ENCODE measurements around the gene RBPMS2.

Gene RBPMS2

DNA sequence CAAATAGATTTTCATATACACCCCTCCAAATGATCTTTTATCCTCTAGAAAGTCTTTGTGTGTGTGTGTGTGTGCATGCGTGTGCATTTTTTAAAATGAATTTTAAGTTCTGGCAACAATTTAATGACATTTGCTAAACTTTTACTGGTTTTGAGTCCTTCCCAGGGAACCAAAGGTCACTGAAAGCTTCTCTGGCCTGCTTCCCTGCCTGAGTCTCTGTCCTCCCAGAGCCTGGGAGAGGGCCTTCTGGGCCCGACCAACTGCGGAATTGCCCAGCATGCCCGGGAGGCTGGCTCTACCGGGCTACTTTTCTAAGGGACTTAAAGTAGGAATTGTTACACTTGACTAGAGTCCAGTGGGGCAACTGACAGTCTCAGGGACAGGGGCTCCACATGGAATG is 7.4 kb upstream of the RBPMS2 start:
- DNase-seq: no peak

DNA sequence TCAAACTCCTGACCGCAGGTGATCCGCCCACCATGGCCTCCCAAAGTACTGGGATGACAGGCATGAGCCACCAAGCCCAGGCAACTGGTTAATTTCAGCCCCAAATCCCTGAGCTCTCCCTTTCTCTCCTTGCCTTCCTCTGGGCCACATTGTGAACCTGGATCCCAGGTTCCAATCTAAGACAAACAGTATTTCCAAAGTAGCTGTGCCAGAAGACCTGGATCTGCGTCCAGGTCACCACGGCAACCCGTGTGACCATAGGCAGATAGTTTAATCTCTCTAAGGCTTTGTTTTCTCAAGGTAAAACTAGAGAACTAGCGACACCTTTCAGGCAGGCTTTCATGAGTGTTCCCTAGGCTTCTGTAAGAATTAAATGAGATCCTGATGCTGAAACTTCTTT is 5.9 kb upstream of the RBPMS2 start:
- DNase-seq: no peak

GRCh38 chr15:64780600-64781156 is 5.3 kb upstream of the RBPMS2 start:
- no peak for DNase-seq

DNA sequence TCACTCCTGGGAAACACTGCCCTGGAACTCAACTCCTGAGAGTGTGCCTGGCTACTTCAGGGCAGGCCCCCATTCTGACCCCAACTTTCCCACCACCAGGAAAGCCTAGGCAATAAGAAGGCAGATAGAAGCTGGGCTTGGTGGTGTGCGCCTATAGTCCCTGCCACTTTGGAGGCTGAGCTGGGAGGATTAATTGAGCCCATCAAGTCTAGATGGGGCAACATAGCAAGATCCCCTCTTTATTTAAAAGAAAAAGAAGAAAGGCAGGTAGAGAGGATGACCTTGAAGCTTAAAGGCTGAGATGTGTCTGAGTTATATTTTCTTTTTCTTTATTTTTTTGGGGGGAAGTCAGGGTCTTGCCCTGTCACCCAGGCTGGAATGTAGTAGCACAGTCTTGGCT is 4.2 kb upstream of the RBPMS2 start:
- DNase-seq: no peak

DNA sequence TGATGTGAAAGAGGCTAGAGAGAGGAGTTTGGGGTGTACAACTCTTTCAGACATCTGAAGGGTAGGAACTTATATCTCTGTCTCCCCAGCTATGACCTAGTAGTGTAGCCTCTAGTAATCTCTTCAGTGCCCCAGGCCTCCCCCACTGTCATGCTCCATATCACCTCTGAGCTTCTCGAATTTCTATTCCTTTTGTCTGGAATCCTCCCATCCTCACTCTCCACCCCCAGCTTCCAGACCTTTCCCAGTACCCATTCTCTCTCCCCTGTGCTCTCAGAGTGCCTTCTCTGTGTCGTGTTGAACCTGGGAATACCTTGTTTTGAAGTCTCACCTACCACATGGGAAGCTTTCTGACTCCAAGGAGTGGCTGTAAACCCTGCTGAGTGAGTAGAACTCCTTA is 3.6 kb upstream of the RBPMS2 start:
- DNase-seq: no peak

GRCh38 chr15:64776402-64776786 is 1.0 kb upstream of the RBPMS2 start:
- no peak for DNase-seq

- DNase-seq: no peak
These were observed 528 bp downstream of the RBPMS2 start for GRCh38 chr15:64774629-64775493.

- no peak for DNase-seq
These were observed 1.3 kb downstream of the RBPMS2 start for GRCh38 chr15:64774037-64774628.

GRCh38 chr15:64773606-64774005 is 1.8 kb downstream of the RBPMS2 start:
- no peak for DNase-seq

DNA sequence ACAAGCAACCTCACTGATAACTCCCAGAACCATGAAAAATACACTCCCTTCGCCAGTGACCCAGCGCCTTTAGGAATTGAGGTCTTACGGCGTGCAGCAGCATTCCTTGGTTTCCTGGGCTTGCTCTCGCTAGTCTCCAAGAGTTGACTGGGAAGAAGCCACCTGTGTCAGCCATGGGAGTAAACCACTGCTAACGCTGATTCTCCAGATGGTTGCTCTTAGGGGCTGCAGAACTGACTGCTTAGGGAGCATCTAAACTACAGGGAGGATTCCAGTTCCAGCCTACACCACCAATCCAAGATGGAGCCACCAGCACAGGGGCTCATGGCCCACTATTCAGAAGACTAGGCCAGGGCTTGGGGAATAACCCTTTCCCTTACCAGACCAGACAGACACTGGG is 2.4 kb downstream of the RBPMS2 start:
- no peak for DNase-seq

DNA sequence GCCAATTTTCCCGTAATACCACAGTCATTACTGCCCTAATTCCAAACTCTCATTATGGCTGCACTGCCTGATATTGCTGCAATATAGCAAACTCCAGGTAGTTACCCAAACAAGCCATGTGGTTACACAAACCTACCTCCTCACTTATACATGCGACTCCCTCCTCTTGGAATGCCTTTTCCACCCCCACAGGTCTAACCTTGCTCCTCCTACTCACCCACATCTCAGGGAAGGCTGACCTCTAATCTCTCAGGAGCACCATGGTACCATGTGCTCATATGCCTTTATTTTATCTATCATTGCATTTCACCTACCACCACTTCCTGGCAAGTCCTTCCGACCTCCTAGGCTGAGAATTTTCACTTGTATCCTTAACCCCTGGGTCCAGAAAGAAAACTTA is 2.9 kb downstream of the RBPMS2 start:
- no peak for DNase-seq

- no peak for DNase-seq
These were observed 4.8 kb downstream of the RBPMS2 start for GRCh38 chr15:64770626-64771025.

DNA sequence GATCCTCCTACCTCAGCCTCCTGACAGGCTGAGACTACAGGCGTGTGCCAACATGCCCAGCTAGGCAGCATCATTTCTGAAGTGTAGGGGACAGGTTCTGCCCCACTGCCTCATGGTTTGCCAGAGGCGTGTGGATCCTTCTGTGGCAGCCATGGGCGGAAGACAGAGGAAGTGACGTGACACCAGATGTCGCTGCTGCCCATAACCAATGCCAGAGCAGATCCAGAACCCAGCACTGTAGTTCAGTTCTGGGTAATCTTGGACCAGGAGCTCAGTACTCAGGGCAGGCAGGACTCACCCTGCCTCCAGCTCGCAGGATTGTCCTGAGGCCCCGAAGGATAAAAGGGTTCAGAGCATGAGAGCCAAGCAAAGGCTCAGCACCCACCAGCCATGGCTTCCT is 8.2 kb downstream of the RBPMS2 start:
- no peak for DNase-seq

DNA sequence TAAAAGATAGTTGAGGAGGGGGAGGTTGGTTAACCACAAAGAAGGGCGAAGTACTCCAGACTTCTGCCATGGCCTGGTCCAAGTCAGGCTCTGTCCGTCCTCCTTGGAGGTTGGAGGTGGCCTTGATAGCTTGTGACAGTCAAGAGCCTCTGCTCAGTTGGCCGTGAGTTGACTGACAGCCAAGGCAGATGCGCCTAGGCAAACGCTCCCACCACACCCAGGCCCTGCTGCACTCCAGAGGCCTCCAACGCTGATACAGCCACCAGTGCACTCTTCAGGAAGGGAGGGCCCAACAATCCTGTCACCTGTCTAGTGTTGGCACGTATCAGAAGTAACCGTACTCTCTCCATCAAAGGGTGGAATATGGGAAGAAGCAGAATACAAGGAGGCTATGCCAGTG is 9.3 kb downstream of the RBPMS2 start:
- DNase-seq: no peak

DNA sequence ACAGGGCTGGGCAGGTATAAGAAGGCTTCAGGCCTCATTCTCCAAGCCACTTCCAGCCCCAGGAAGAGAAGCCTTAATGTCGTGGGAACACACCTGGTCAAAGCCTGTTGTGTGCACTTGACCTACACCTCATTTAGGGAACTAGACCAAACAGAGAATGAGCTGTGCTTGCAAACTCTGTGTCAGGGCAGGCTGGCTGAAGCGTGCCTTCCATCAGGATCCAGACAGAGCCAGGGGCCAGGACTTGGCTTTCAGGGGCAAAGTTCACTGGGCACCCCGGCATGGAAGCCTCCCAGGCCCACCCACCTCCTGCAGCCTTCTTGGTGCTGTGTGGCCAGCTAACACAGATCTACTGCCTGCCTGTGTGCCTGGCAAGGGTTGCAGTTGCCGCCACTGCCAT is 11.5 kb downstream of the RBPMS2 start:
- no peak for DNase-seq

GRCh38 chr15:64763462-64763861 is 11.9 kb downstream of the RBPMS2 start:
- no peak for DNase-seq

GRCh38 chr15:64763021-64763420 is 12.4 kb downstream of the RBPMS2 start:
- no peak for DNase-seq

- no peak for DNase-seq
These were observed 12.8 kb downstream of the RBPMS2 start for GRCh38 chr15:64762546-64762945.

- no peak for DNase-seq
These were observed 14.2 kb downstream of the RBPMS2 start for GRCh38 chr15:64761156-64761555.

- no peak for DNase-seq
These were observed 15.3 kb downstream of the RBPMS2 start for GRCh38 chr15:64760056-64760455.

- DNase-seq: no peak
These were observed 19.9 kb downstream of the RBPMS2 start for GRCh38 chr15:64755427-64755940.

DNA sequence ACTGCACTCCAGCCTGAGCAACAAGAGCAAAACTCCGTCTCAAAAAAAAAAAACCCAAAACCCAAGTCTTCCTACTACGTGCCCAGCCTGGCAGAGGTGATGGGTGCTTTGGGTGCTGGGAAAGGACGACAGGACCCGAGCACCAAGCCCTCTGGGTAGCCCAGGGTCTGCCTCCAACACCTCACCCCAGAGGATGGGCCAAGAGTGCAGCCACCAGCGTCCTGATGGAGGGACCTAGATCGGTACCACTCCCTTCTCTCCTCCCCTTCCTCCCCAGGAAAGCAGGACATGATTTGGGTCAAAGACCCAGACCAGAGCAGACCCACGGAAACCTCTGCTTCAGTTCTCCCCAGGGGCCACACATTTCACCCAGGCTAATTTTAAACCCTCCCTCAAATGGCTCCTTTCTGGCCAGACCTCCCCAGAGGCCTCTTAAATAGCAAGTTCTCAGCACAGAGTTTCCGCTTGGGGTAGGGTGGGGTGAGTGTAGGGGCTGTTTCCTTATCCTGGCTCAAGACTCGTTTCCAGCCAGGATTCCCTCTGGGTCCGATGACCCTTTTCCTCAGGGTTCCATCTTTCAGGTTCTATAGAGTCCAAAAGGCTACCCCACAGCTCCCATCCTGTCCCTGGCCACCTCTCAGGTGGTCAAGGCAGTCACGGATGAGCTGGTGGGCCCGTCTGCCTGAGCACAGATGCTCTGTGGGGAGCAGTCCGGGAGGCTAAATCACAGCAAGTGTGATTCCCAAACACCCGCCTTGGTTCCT is 20.5 kb downstream of the RBPMS2 start:
- DNase-seq: no peak

DNA sequence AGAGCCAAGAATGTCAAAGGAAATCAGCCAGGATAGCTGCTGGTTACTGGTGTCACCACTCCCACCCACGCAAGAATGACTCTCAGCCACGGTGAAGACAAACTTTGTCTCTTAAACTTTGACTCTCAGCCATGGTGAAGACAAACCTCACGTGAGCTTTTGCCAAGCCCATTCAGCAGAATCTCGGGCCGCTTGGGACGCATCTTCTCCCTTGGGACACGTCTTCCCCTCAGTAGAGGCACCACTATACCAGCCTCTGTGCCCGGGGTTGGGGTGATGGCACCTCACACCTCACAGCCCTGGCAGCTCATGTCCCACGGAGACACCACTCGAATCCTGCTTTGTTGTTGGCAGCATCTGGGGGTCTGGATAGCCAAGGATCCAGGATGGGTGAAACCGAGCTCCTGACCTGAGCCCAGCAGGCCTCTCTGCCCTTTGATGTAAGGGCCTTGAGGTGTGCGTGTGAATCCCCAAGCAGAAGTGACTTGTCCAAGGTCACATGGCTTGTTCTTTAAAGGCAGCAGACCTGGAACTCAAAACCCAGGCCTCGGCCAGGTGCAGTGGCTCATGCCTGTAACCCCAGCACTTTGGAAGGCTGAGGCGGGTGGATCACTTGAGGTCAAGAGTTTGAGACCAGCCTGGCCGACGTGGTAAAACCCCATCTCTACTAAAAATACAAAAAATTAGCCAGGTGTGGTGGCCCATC is 21.8 kb downstream of the RBPMS2 start:
- DNase-seq: no peak
